Measurements from ENCODE around the gene KLC3. TPM values are rescaled to one million over a fixed set of nuclear protein-coding genes. Genes with fewer than 3 reads are reported as not detected.

The KLC3 gene
- total RNA-seq, 1 experiment from 2014 or later = 4.8 TPM

DNA sequence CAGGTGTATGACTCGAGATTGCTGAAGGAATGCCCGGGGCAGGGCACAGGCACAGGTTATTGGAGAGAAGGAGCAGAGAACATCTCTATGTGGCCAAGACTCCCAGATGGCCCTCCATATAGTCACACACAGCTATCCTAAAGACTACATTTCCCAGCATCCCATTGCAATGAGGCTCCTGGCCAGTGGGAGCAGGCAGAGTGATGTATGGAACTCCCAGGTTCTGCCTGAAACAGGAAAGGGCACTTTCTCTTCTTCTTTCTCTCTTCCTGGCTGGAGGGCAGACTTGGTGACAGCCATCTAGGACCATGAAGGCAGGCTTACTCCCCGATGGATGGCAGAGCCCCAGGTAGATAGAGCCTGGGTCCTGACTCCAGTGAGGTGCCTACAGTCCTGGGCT is 50.8 kb downstream of the KLC3 start:
- Histone ChIP-seq H4K91ac (ENCODE audit: insufficient read length, low read depth, low read length) (no peak overlapping the region), H3K56ac (ENCODE audit: insufficient read length, low read depth, low read length) (no peak overlapping the region), H3K9ac (ENCODE audit: extremely low read depth, insufficient read length, low read length) (no peak overlapping the region), H3K9me3 (ENCODE audit: control insufficient read depth, low read depth, low read length) (no peaks in the 10 kb centered on the region), H4K8ac (replicated peaks; ENCODE audit: insufficient read length, low read depth, low read length) (no peak overlapping the region), H2BK12ac (ENCODE audit: insufficient read length, low read depth, low read length) (no peak overlapping the region), H2BK120ac (ENCODE audit: low read depth, low read length, poor library complexity, severe bottlenecking) (no peak overlapping the region), H3K18ac (ENCODE audit: insufficient read length, low read depth, low read length) (no peak overlapping the region), H3K23me2 (ENCODE audit: insufficient read length, low read depth, low read length, poor library complexity, severe bottlenecking) (no peaks in the 10 kb centered on the region), H2AFZ (ENCODE audit: low read length) (no peak overlapping the region), H3K4me2 (ENCODE audit: insufficient read depth, insufficient read length, low read length) (no peak overlapping the region), H2BK5ac (ENCODE audit: insufficient read length, low read length) (no peak overlapping the region), H3K27ac (ENCODE audit: insufficient read length, low read depth, low read length) (no peak overlapping the region), H3K23ac (ENCODE audit: insufficient read length, low read depth, low read length) (no peak overlapping the region), H3K14ac (ENCODE audit: insufficient read depth, low read length) (no peak overlapping the region), H2BK15ac (ENCODE audit: low read depth, low read length) (no peak overlapping the region), H2BK20ac (ENCODE audit: low read depth, low read length, poor library complexity, severe bottlenecking) (no peak overlapping the region), H3K4ac (ENCODE audit: low read depth, low read length) (no peak overlapping the region), H3T11ph (ENCODE audit: low read length) (no peak overlapping the region), H3K27me3 (ENCODE audit: insufficient read depth, low read length) (no peaks in the 10 kb centered on the region), H3K79me1 (ENCODE audit: insufficient read depth, low read depth, low read length, poor library complexity, severe bottlenecking) (no peaks in the 10 kb centered on the region), H4K20me1 (ENCODE audit: control insufficient read depth, insufficient read depth, insufficient read length) (no peaks in the 10 kb centered on the region), H2AK5ac (ENCODE audit: insufficient read length, low read length) (no peak overlapping the region), H4K5ac (ENCODE audit: insufficient read length, low read depth, low read length) (no peak overlapping the region), H3K4me1 (ENCODE audit: insufficient read depth, low read length) (no peaks in the 10 kb centered on the region), H3K79me2 (ENCODE audit: insufficient read depth, low read length) (no peaks in the 10 kb centered on the region)
- peak; percentile 55 for DNase-seq
- no CpG with 5 or more reads among the region's 3 CpGs for WGBS (ENCODE audit: extremely low coverage, insufficient read length, low lambda C conversion rate)
- TF ChIP-seq, protein P1, sequence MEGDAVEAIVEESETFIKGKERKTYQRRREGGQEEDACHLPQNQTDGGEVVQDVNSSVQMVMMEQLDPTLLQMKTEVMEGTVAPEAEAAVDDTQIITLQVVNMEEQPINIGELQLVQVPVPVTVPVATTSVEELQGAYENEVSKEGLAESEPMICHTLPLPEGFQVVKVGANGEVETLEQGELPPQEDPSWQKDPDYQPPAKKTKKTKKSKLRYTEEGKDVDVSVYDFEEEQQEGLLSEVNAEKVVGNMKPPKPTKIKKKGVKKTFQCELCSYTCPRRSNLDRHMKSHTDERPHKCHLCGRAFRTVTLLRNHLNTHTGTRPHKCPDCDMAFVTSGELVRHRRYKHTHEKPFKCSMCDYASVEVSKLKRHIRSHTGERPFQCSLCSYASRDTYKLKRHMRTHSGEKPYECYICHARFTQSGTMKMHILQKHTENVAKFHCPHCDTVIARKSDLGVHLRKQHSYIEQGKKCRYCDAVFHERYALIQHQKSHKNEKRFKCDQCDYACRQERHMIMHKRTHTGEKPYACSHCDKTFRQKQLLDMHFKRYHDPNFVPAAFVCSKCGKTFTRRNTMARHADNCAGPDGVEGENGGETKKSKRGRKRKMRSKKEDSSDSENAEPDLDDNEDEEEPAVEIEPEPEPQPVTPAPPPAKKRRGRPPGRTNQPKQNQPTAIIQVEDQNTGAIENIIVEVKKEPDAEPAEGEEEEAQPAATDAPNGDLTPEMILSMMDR (conservative IDR thresholded peaks at IDR 0.05) = no peak
- Mint-ChIP-seq H3K9me3 (no peaks in the 10 kb centered on the region), H3K4me1 (peaks cover 4 to 11% of the 10 kb centered on the region in 2 experiments), H3K4me3 (no peak overlapping the region), H3K27ac (peak overlapping the region in 2 of 3 experiments; percentile 66 to 91; a peak in 3 of 7 replicates), H3K27me3 (ENCODE audit: low read depth) (peaks cover 3% of the 10 kb centered on the region), H3K36me3 (ENCODE audit: insufficient read depth in 1 of 3, low read depth in 3 of 3) (peaks cover 0 to 13% (median 0%) of the 10 kb centered on the region in 3 experiments; a peak in 3 of 7 replicates)

Data from H9 (cell line).